Activated CD4-positive, alpha-beta T cell treated with anti-CD3 and anti-CD28 coated beads, Interleukin-2, amount 50 U/mL, for 16 hours (primary cell): ENCODE results near the gene NME2.

Experiments
- DNase-seq: peaks from one replicate; pipeline ENCODE4 v3.0.0-alpha.2; 2020

NME2 gene

DNA sequence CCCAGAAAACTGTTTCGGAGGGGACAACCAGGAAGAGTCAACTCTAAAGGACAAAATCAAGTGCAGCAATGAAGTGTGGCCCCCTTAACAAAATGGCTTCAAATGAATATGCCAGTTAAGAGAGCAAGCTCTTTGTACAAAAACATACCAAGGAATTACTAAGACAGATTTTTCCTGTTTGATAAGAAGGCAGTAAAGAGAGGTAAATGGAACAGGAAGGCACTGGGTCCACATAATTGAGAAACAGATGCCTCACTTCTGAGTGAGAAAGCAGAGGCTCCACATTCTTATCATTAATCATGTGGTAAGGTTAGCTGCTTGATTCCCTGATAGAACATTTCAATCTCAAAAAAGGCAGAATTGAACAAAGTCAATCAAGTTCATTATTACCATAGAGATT is 48.7 kb downstream of the NME2 start:
- DNase-seq: no peak

DNA sequence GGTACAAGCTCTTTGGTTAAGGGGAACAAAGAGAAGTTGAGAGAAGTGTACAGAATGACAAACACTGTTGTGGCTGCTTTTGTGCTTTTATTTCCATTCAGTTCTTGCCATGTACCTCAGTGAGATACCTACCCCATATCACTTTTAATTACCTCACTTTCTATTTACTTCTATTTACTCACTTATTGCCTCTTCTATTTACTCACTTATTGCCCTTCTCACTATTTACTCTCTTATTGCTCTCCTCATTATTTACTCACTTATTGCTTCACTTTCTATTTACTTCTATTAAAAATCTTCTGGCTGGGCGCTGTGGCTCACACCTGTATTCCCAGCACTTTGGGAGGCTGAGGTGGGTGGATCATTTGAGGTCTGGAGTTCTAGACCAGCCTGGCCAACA is 51.7 kb downstream of the NME2 start:
- no peak for DNase-seq

DNA sequence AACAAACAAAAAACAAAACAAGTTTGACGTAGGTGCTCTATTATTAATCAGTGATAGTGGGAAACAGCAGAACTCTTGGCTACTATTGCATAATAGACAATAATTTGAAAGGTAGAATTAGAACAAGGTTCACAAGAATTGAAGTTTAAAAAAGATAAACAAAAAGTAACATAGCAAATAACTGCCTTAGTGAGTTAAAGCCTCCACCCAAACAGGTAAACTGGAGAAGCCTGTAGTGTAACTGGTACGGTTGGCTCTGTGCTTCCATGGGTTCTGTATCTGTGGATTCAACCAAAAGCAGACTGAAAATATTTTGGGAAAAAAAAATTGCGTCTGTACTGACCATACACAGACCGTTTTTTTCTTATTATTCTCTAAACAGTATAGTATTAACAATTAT is 55.1 kb downstream of the NME2 start:
- no peak for DNase-seq
